ENCODE results near the gene DMKN.

GRCh38 chr19:35488677-35489076, 24.8 kb downstream of the DMKN start:
- TF ChIP-seq, protein P1, sequence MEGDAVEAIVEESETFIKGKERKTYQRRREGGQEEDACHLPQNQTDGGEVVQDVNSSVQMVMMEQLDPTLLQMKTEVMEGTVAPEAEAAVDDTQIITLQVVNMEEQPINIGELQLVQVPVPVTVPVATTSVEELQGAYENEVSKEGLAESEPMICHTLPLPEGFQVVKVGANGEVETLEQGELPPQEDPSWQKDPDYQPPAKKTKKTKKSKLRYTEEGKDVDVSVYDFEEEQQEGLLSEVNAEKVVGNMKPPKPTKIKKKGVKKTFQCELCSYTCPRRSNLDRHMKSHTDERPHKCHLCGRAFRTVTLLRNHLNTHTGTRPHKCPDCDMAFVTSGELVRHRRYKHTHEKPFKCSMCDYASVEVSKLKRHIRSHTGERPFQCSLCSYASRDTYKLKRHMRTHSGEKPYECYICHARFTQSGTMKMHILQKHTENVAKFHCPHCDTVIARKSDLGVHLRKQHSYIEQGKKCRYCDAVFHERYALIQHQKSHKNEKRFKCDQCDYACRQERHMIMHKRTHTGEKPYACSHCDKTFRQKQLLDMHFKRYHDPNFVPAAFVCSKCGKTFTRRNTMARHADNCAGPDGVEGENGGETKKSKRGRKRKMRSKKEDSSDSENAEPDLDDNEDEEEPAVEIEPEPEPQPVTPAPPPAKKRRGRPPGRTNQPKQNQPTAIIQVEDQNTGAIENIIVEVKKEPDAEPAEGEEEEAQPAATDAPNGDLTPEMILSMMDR (IDR thresholded peaks at IDR 0.05), result no peak
- TF ChIP-seq POLR2A (IDR thresholded peaks at IDR 0.05), result no peak

Measured in adrenal gland (tissue), 5 donors.